Endodermal cell (in vitro differentiated cells): ENCODE results near the gene RASGEF1C. TPM values are rescaled to one million over a fixed set of nuclear protein-coding genes. Genes with fewer than 3 reads are reported as not detected.

Source experiments
- DNase-seq: peaks from one replicate; pipeline ENCODE4 v3.0.0-alpha.2; 2017
- H3K27ac ChIP-seq: 2 replicates; pipeline ENCODE4 v1.5.1; 2013; ENCODE audit warnings: mild to moderate bottlenecking, low read depth, low read length, moderate library complexity
- H3K27me3 ChIP-seq: 2 replicates; pipeline ENCODE4 v1.6.1; 2013; ENCODE audit warnings: mild to moderate bottlenecking, low read length, moderate library complexity; ENCODE audit not compliant: insufficient read depth, control insufficient read depth, poor library complexity, severe bottlenecking
- H3K36me3 ChIP-seq: 2 replicates; pipeline ENCODE4 v1.7.0; 2013; ENCODE audit warnings: mild to moderate bottlenecking, low read length, moderate library complexity; ENCODE audit not compliant: control insufficient read depth, insufficient read depth
- H3K4me1 ChIP-seq: one replicate; pipeline ENCODE4 v1.7.0; 2013; ENCODE audit warnings: low read length; ENCODE audit not compliant: control insufficient read depth, insufficient read depth
- H3K4me3 ChIP-seq: 2 replicates; pipeline ENCODE4 v1.5.1; 2013; ENCODE audit warnings: mild to moderate bottlenecking, low read length, moderate library complexity
- H3K9ac ChIP-seq: 2 replicates; pipeline ENCODE4 v1.6.1; 2013; ENCODE audit warnings: mild to moderate bottlenecking, low read length, moderate library complexity; ENCODE audit not compliant: poor library complexity, severe bottlenecking; ENCODE audit errors: extremely low read depth
- H3K9me3 ChIP-seq: 2 replicates; pipeline ENCODE4 v1.6.1; 2013; ENCODE audit warnings: mild to moderate bottlenecking, low read length, moderate library complexity; ENCODE audit not compliant: control insufficient read depth
- H3K27ac Mint-ChIP-seq: 2 replicates; pipeline ENCODE4 v1.8.0; 2020; ENCODE audit warnings: mixed read lengths
- H3K27me3 Mint-ChIP-seq: 2 replicates; pipeline ENCODE4 v1.8.0; 2021; ENCODE audit warnings: mild to moderate bottlenecking, mixed read lengths; ENCODE audit not compliant: insufficient read depth
- H3K36me3 Mint-ChIP-seq: 2 replicates; pipeline ENCODE4 v1.8.0; 2020; ENCODE audit warnings: low read depth, mixed read lengths
- H3K4me1 Mint-ChIP-seq: 2 replicates; pipeline ENCODE4 v1.8.0; 2020; ENCODE audit warnings: mixed read lengths
- H3K4me3 Mint-ChIP-seq: 2 replicates; pipeline ENCODE4 v1.8.0; 2020; ENCODE audit warnings: mild to moderate bottlenecking, moderate library complexity, mixed read lengths
- H3K9me3 Mint-ChIP-seq: 2 replicates; pipeline ENCODE4 v1.8.0; 2020; ENCODE audit warnings: mild to moderate bottlenecking, mixed read lengths
- CTCF ChIP-seq: fragments of 200-600 bp; sonication (generic); conservative IDR thresholded peaks from 2 replicates; pipeline ENCODE4 v1.5.0; 2021; ENCODE audit warnings: antibody characterized with exemption, mild to moderate bottlenecking
- WGBS, 2 experiments: methylation state at CpG; one replicate each; pipeline versions ENCODE4 v1.1.5 to v1.1.7; 2013; ENCODE audit warnings: missing lambda C conversion rate in 2 of 2, mixed read lengths in 1 of 2; ENCODE audit not compliant: insufficient coverage in 1 of 2, insufficient read length in 1 of 2; 5-methylcytosine and 5-hydroxymethylcytosine counted together
- total RNA-seq, 2 donors: library from RNA; stranded (reverse); fragmentation: NEBNext Ultra II Directional in 1 of 2; extraction: Animal tissue kit (Norgen Biotek cat#: 25700) in 1 of 2; gene quantifications; 2 replicates in 1 of 2; 3 replicates in 1 of 2; pipeline ENCODE4 v1.2.1, GENCODE V29; 2021

Gene RASGEF1C
- total RNA-seq, 2 donors from 2014 or later = 0.62 to 0.75 TPM

- H3K27me3 Mint-ChIP-seq = peaks cover 7% of the 10 kb centered on the region
- 93 to 97% methylated on average over 6 to 9 of the region's 9 CpGs for WGBS, 2 experiments
- H3K4me1 Mint-ChIP-seq = peaks cover 4% of the 10 kb centered on the region
- H3K9me3 Mint-ChIP-seq = no peaks in the 10 kb centered on the region
- H3K36me3 Mint-ChIP-seq = no peaks in the 10 kb centered on the region
- H3K9ac ChIP-seq = no peak overlapping the region
- no peak overlapping the region for H3K4me3 Mint-ChIP-seq
- TF ChIP-seq CTCF = no peak
- H3K36me3 ChIP-seq = no peaks in the 10 kb centered on the region
- no peak overlapping the region for H3K27ac ChIP-seq
- H3K4me3 ChIP-seq = no peak overlapping the region
- no peak for DNase-seq
- H3K4me1 ChIP-seq = no peaks in the 10 kb centered on the region
- peaks cover 5% of the 10 kb centered on the region for H3K27me3 ChIP-seq
- H3K27ac Mint-ChIP-seq = no peak overlapping the region
- no peaks in the 10 kb centered on the region for H3K9me3 ChIP-seq
Observed at GRCh38 chr5:180121826-180122413, 87.1 kb downstream of the RASGEF1C start.

GRCh38 chr5:180120237-180121101 lies 88.5 kb downstream of the RASGEF1C start:
- Mint-ChIP-seq H3K4me1 (peaks cover 4% of the 10 kb centered on the region), H3K9me3 (no peaks in the 10 kb centered on the region), H3K27me3 (peaks cover 2% of the 10 kb centered on the region), H3K27ac (no peak overlapping the region), H3K4me3 (no peak overlapping the region), H3K36me3 (no peaks in the 10 kb centered on the region)
- TF ChIP-seq CTCF = no peak
- no peak overlapping the region for H3K27ac ChIP-seq
- no peaks in the 10 kb centered on the region for H3K36me3 ChIP-seq
- H3K4me1 ChIP-seq = no peaks in the 10 kb centered on the region
- no peaks in the 10 kb centered on the region for H3K27me3 ChIP-seq
- no peaks in the 10 kb centered on the region for H3K9me3 ChIP-seq
- H3K4me3 ChIP-seq = no peak overlapping the region
- 89 to 91% methylated on average over 15 to 28 of the region's 28 CpGs for WGBS, 2 experiments
- no peak overlapping the region for H3K9ac ChIP-seq
- DNase-seq = peak; percentile 38

- H3K27me3 Mint-ChIP-seq = no peaks in the 10 kb centered on the region
- no peaks in the 10 kb centered on the region for H3K36me3 Mint-ChIP-seq
- no peak for DNase-seq
- Histone ChIP-seq H3K27me3 (no peaks in the 10 kb centered on the region), H3K4me1 (no peaks in the 10 kb centered on the region), H3K4me3 (no peak overlapping the region), H3K9ac (no peak overlapping the region), H3K27ac (no peak overlapping the region), H3K9me3 (no peaks in the 10 kb centered on the region), H3K36me3 (no peaks in the 10 kb centered on the region)
- 94 to 96% methylated on average over 5 to 12 of the region's 12 CpGs for WGBS, 2 experiments
- no peak overlapping the region for H3K4me3 Mint-ChIP-seq
- H3K27ac Mint-ChIP-seq = no peak overlapping the region
- no peak for TF ChIP-seq CTCF
- H3K4me1 Mint-ChIP-seq = peaks cover 4% of the 10 kb centered on the region
- H3K9me3 Mint-ChIP-seq = no peaks in the 10 kb centered on the region
Observed at GRCh38 chr5:180119903-180120236, 89.1 kb downstream of the RASGEF1C start.
